Neural cell (in vitro differentiated cells): Measurements from ENCODE around the gene ARID4A. TPM values are rescaled to one million over a fixed set of nuclear protein-coding genes. Genes with fewer than 3 reads are reported as not detected.
"Not testable (repeated sequence)": the region's sequence is repeated elsewhere in the genome, so short reads cannot be mapped to it uniquely, and the experiment has no call there.

Experiments used
- H2AFZ ChIP-seq: fragments of 200-600, 300-800 bp; sonication (generic), shearing (Covaris generic); 2 replicates; pipeline ENCODE4 v1.6.0; 2014; ENCODE audit warnings: low read depth, mild to moderate bottlenecking, antibody characterized with exemption, low read length, moderate library complexity
- H3F3A ChIP-seq: fragments of 200-600 bp; shearing (Covaris generic); 2 replicates; pipeline ENCODE4 v1.6.1; 2016; ENCODE audit warnings: mild to moderate bottlenecking, moderate library complexity, mixed read lengths, antibody characterized with exemption, low read length; ENCODE audit not compliant: insufficient read depth, poor library complexity, severe bottlenecking
- H3K27ac ChIP-seq: fragments of 200-600, 300-800 bp; sonication (generic), shearing (Covaris generic); 2 replicates; pipeline ENCODE4 v1.5.1; 2014; ENCODE audit warnings: mild to moderate bottlenecking, low read length, moderate library complexity
- H3K27me3 ChIP-seq: fragments of 300-800, 200-600 bp; sonication (generic), shearing (Covaris generic); 2 replicates; pipeline ENCODE4 v1.6.0; 2014; ENCODE audit warnings: mild to moderate bottlenecking, low read depth, low read length, moderate library complexity; ENCODE audit not compliant: insufficient read depth
- H3K36me3 ChIP-seq: fragments of 300-800, 200-600 bp; sonication (generic), shearing (Covaris generic); 2 replicates; pipeline ENCODE4 v1.5.1; 2014; ENCODE audit warnings: mild to moderate bottlenecking, antibody characterized with exemption, low read length, moderate library complexity; ENCODE audit not compliant: insufficient read depth
- H3K4me2 ChIP-seq: fragments of 300-800, 200-600 bp; sonication (generic), shearing (Covaris generic); 2 replicates; pipeline ENCODE4 v1.6.0; 2014; ENCODE audit warnings: mild to moderate bottlenecking, low read length
- H3K4me3 ChIP-seq: fragments of 300-800, 200-600 bp; sonication (generic), shearing (Covaris generic); 2 replicates; pipeline ENCODE4 v1.5.1; 2014; ENCODE audit warnings: mild to moderate bottlenecking, low read length, moderate library complexity
- H3K79me2 ChIP-seq: fragments of 200-600 bp; shearing (Covaris generic); replicated peaks from 2 replicates; pipeline ENCODE4 v1.6.0; 2014; ENCODE audit warnings: mild to moderate bottlenecking, low read length, moderate library complexity; ENCODE audit not compliant: insufficient read depth
- H3K9ac ChIP-seq: fragments of 300-800, 200-600 bp; sonication (generic), shearing (Covaris generic); 2 replicates; pipeline ENCODE4 v1.6.1; 2016; ENCODE audit warnings: mild to moderate bottlenecking, low read length, mixed read lengths
- H3K9me2 ChIP-seq: fragments of 200-600 bp; shearing (Covaris generic); 2 replicates; pipeline ENCODE4 v1.6.1; 2016; ENCODE audit warnings: mild to moderate bottlenecking, low read length, mixed read lengths; ENCODE audit not compliant: insufficient read depth
- H3K9me3 ChIP-seq: fragments of 200-600, 300-800 bp; sonication (generic), shearing (Covaris generic); 2 replicates; pipeline ENCODE4 v1.6.1; 2016; ENCODE audit warnings: mild to moderate bottlenecking, mixed run types, low read length, moderate library complexity, mixed read lengths
- H4K20me1 ChIP-seq: fragments of 200-600 bp; shearing (Covaris generic); 2 replicates; pipeline ENCODE4 v1.6.1; 2016; ENCODE audit warnings: mild to moderate bottlenecking, mixed run types; ENCODE audit not compliant: insufficient read depth
- EP300 ChIP-seq: fragments of 450-650 bp; conservative IDR thresholded peaks from 2 replicates; pipeline ENCODE4 v1.6.1; 2014; ENCODE audit warnings: antibody characterized with exemption, mild to moderate bottlenecking, moderate library complexity; ENCODE audit not compliant: poor library complexity, severe bottlenecking
- EZH2 ChIP-seq: fragments of 200-600, 300-800 bp; shearing (Covaris generic), sonication (generic); IDR thresholded peaks from 2 replicates; pipeline ENCODE4 v1.6.1; 2014; ENCODE audit warnings: antibody characterized with exemption, low read length, borderline replicate concordance, mild to moderate bottlenecking; ENCODE audit not compliant: insufficient read depth, poor library complexity, severe bottlenecking
- MXI1 ChIP-seq: fragments of 450-650 bp; conservative IDR thresholded peaks from 2 replicates; pipeline ENCODE4 v1.6.1; 2014; ENCODE audit warnings: antibody characterized with exemption, mild to moderate bottlenecking; ENCODE audit not compliant: poor library complexity, severe bottlenecking
- POLR2AphosphoS5 ChIP-seq: IDR thresholded peaks from 2 replicates; pipeline ENCODE4 v1.6.1; 2012
- RAD21 ChIP-seq: fragments of 450-650 bp; conservative IDR thresholded peaks from 2 replicates; pipeline ENCODE4 v1.6.1; 2014; ENCODE audit warnings: antibody characterized with exemption, mild to moderate bottlenecking, moderate library complexity
- SMC3 ChIP-seq: fragments of 450-650 bp; conservative IDR thresholded peaks from 2 replicates; pipeline ENCODE4 v1.6.1; 2014; ENCODE audit warnings: antibody characterized with exemption, mild to moderate bottlenecking, moderate library complexity; ENCODE audit not compliant: poor library complexity
- TAF1 ChIP-seq: IDR thresholded peaks from 2 replicates; pipeline ENCODE4 v1.6.1; 2012; ENCODE audit warnings: low read depth
- polyA plus RNA-seq: library from polyadenylated mRNA; depleted of rRNA; stranded (reverse); fragments of >200 nt; gene quantifications from 2 replicates; pipeline ENCODE4 v1.2.3, GENCODE V29; 2014
- TF ChIP-seq, protein P1 (sequence below): IDR thresholded peaks from 2 replicates; pipeline ENCODE4 v1.6.1; 2012; ENCODE audit warnings: borderline replicate concordance
- TF ChIP-seq, protein P2 (sequence below): fragments of 450-650 bp; IDR thresholded peaks from 2 replicates; pipeline ENCODE4 v1.5.1; 2014; ENCODE audit warnings: antibody characterized with exemption, mild to moderate bottlenecking, moderate library complexity; ENCODE audit not compliant: poor library complexity, severe bottlenecking

ARID4A gene
- polyA plus RNA-seq, 1 donor from 2014 or later, result 38.5 TPM

DNA sequence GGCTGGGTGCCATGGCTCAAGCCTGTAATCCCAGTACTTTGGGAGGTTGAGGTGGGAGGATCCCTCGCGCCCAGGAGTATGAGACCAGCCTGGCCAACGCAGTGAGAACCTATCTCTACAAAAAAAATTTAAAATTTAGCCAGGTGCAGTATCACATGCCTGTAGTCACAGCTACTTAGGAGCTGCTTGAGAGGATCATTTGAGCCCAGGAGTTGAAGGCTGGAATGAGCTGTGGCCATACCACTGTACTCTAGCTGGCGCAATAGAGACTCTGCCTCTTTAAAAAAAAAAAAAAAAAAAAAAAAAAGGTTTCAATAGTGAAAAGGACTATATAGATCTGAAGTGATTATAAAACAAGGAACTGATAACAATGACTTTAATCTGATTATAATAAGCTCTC, 40.2 kb upstream of the ARID4A start:
- TF ChIP-seq MXI1 (no peak), RAD21 (no peak), EZH2 (no peak), SMC3 (no peak), POLR2AphosphoS5 (no peak), TAF1 (no peak), EP300 (no peak)
- TF ChIP-seq, protein P1, sequence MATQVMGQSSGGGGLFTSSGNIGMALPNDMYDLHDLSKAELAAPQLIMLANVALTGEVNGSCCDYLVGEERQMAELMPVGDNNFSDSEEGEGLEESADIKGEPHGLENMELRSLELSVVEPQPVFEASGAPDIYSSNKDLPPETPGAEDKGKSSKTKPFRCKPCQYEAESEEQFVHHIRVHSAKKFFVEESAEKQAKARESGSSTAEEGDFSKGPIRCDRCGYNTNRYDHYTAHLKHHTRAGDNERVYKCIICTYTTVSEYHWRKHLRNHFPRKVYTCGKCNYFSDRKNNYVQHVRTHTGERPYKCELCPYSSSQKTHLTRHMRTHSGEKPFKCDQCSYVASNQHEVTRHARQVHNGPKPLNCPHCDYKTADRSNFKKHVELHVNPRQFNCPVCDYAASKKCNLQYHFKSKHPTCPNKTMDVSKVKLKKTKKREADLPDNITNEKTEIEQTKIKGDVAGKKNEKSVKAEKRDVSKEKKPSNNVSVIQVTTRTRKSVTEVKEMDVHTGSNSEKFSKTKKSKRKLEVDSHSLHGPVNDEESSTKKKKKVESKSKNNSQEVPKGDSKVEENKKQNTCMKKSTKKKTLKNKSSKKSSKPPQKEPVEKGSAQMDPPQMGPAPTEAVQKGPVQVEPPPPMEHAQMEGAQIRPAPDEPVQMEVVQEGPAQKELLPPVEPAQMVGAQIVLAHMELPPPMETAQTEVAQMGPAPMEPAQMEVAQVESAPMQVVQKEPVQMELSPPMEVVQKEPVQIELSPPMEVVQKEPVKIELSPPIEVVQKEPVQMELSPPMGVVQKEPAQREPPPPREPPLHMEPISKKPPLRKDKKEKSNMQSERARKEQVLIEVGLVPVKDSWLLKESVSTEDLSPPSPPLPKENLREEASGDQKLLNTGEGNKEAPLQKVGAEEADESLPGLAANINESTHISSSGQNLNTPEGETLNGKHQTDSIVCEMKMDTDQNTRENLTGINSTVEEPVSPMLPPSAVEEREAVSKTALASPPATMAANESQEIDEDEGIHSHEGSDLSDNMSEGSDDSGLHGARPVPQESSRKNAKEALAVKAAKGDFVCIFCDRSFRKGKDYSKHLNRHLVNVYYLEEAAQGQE, result no peak
- TF ChIP-seq, protein P2, sequence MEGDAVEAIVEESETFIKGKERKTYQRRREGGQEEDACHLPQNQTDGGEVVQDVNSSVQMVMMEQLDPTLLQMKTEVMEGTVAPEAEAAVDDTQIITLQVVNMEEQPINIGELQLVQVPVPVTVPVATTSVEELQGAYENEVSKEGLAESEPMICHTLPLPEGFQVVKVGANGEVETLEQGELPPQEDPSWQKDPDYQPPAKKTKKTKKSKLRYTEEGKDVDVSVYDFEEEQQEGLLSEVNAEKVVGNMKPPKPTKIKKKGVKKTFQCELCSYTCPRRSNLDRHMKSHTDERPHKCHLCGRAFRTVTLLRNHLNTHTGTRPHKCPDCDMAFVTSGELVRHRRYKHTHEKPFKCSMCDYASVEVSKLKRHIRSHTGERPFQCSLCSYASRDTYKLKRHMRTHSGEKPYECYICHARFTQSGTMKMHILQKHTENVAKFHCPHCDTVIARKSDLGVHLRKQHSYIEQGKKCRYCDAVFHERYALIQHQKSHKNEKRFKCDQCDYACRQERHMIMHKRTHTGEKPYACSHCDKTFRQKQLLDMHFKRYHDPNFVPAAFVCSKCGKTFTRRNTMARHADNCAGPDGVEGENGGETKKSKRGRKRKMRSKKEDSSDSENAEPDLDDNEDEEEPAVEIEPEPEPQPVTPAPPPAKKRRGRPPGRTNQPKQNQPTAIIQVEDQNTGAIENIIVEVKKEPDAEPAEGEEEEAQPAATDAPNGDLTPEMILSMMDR, result no peak
- H2AFZ ChIP-seq, result no peak overlapping the region

GRCh38 chr14:58262005-58262404, 36.4 kb upstream of the ARID4A start:
- H4K20me1 ChIP-seq, H3F3A ChIP-seq, H3K27me3 ChIP-seq, H3K4me2 ChIP-seq, H3K79me2 ChIP-seq, H3K36me3 ChIP-seq, H3K9me3 ChIP-seq, H3K9me2 ChIP-seq, H3K4me3 ChIP-seq, H3K9ac ChIP-seq, H2AFZ ChIP-seq, H3K27ac ChIP-seq: not testable (repeated sequence)

More for the DNA sequence above, 40.2 kb upstream of the ARID4A start:
- H3K36me3 ChIP-seq, result no peaks in the 10 kb centered on the region
- no peaks in the 10 kb centered on the region for H3K79me2 ChIP-seq
- H3K27ac ChIP-seq, result no peak overlapping the region
- H3F3A ChIP-seq, result no peaks in the 10 kb centered on the region
- H3K27me3 ChIP-seq, result no peaks in the 10 kb centered on the region
- no peaks in the 10 kb centered on the region for H3K9me2 ChIP-seq
- H3K9me3 ChIP-seq, result no peaks in the 10 kb centered on the region
- H3K4me2 ChIP-seq, result no peak overlapping the region
- no peak overlapping the region for H3K4me3 ChIP-seq
- no peaks in the 10 kb centered on the region for H4K20me1 ChIP-seq
- no peak overlapping the region for H3K9ac ChIP-seq

GRCh38 chr14:58265401-58265800, 33.0 kb upstream of the ARID4A start:
- Histone ChIP-seq H4K20me1 (no peaks in the 10 kb centered on the region), H3K4me3 (no peak overlapping the region), H2AFZ (no peak overlapping the region), H3K27ac (no peak overlapping the region), H3K9ac (no peak overlapping the region), H3F3A (no peaks in the 10 kb centered on the region), H3K79me2 (no peaks in the 10 kb centered on the region), H3K9me2 (no peaks in the 10 kb centered on the region), H3K36me3 (peaks cover 9% of the 10 kb centered on the region), H3K9me3 (no peaks in the 10 kb centered on the region), H3K27me3 (no peaks in the 10 kb centered on the region), H3K4me2 (no peak overlapping the region)
- no peak for TF ChIP-seq SMC3
- TF ChIP-seq POLR2AphosphoS5, result no peak
- TF ChIP-seq, protein P1, result no peak
- no peak for TF ChIP-seq EP300
- TF ChIP-seq MXI1, result no peak
- TF ChIP-seq EZH2, result no peak
- no peak for TF ChIP-seq RAD21
- TF ChIP-seq, protein P2, result no peak
- no peak for TF ChIP-seq TAF1
